HCT116 (cell line): Measurements from ENCODE around the gene RGS6. TPM values are rescaled to one million over a fixed set of nuclear protein-coding genes. Genes with fewer than 3 reads are reported as not detected.

Experiments used
- ATAC-seq: fragments of 200-7000 bp; cut with Tn5 transposase; 2 replicates; pipeline ENCODE4 v1.9.1; 2020; ENCODE audit warnings: mild to moderate bottlenecking, moderate library complexity
- BruUV-seq: library from RNA; stranded (reverse); fragments of 400-500 nt; replicated peaks from 2 replicates; lab custom pipeline; 2021; lab: Mats Ljungman, UMichigan
- CTCF ChIA-PET: fragments of 300-600 bp; sonication (Branson Sonifier 250); formaldehyde crosslinking; loops from one replicate; lab custom pipeline; 2021; ENCODE audit warnings: antibody characterized with exemption; lab: Charles Lee
- POLR2A ChIA-PET: fragments of 300-600, 350-600 bp; sonication (Branson Sonifier 250); formaldehyde crosslinking; loops from one replicate; lab custom pipeline; 2021; ENCODE audit warnings: antibody characterized with exemption; lab: Charles Lee
- RAD21 ChIA-PET, 2 experiments: fragments of 300-600 bp; sonication (Branson Sonifier 250); formaldehyde crosslinking; loops; one replicate each; lab custom pipeline; 2023; ENCODE audit warnings: low total read pairs in 2 of 2; ENCODE audit not compliant: uncharacterized antibody in 2 of 2, unreplicated experiment in 2 of 2, low non-redundant PET in 1 of 2; lab: Charles Lee
- DNase-seq: peaks from one replicate; pipeline ENCODE4 v3.0.0-alpha.2; 2010; ENCODE audit warnings: low read depth, low spot score
- H2AFZ ChIP-seq: fragments of 200-600 bp; shearing (Covaris generic), sonication (generic); 2 replicates; pipeline ENCODE4 v1.6.1; 2017; ENCODE audit warnings: low read depth, mixed run types, mixed read lengths, antibody characterized with exemption, low read length; ENCODE audit not compliant: poor library complexity, severe bottlenecking
- H3K27ac ChIP-seq: 2 replicates; pipeline ENCODE4 v1.5.1; 2012; ENCODE audit warnings: low read depth, low read length
- H3K27me3 ChIP-seq: fragments of 200-600 bp; sonication (generic); 2 replicates; pipeline ENCODE4 v1.6.1; 2016; ENCODE audit warnings: mixed run types, low read length, mixed read lengths; ENCODE audit not compliant: insufficient read depth
- H3K36me3 ChIP-seq, 2 experiments: fragments of 200-500 bp in 1 of 2; fragments of 200-600 bp in 1 of 2; sonication (Bioruptor generic) in 1 of 2; sonication (generic) in 1 of 2; 2 replicates each; pipeline versions ENCODE4 v1.5.1 to v1.6.1; 2014 to 2016; ENCODE audit warnings: low read length in 2 of 2, inconsistent platforms in 1 of 2, mixed read lengths in 1 of 2, mixed run types in 1 of 2; ENCODE audit not compliant: insufficient read depth in 2 of 2, control insufficient read depth in 1 of 2
- H3K4me1 ChIP-seq, 2 experiments: fragments of 200-600 bp in 1 of 2; sonication (generic) in 1 of 2; 2 replicates each; pipeline versions ENCODE4 v1.5.1 to v1.6.1; 2012 to 2017; ENCODE audit warnings: low read length in 2 of 2, inconsistent platforms in 1 of 2, mild to moderate bottlenecking in 1 of 2, mixed read lengths in 1 of 2, mixed run types in 1 of 2, moderate library complexity in 1 of 2; ENCODE audit not compliant: insufficient read depth in 2 of 2, control insufficient read depth in 1 of 2
- H3K4me2 ChIP-seq: fragments of 200-600 bp; sonication (generic); 2 replicates; pipeline ENCODE4 v1.6.1; 2017; ENCODE audit warnings: mixed run types, low read length, mixed read lengths
- H3K4me3 ChIP-seq, 2 experiments: fragments of 200-600 bp in 1 of 2; sonication (generic) in 1 of 2; replicated peaks in 1 of 2; 2 replicates each; pipeline ENCODE4 v1.5.1; 2011 to 2016; ENCODE audit warnings: low read length in 2 of 2, control low read depth in 1 of 2, low read depth in 1 of 2, mild to moderate bottlenecking in 1 of 2, mixed read lengths in 1 of 2, mixed run types in 1 of 2
- H3K79me2 ChIP-seq: fragments of 200-600 bp; sonication (generic); 2 replicates; pipeline ENCODE4 v1.6.1; 2017; ENCODE audit warnings: mild to moderate bottlenecking, mixed run types, low read length, moderate library complexity, mixed read lengths; ENCODE audit not compliant: insufficient read depth
- H3K9ac ChIP-seq: fragments of 200-600 bp; sonication (generic); 2 replicates; pipeline ENCODE4 v1.6.1; 2016; ENCODE audit warnings: low read length, mixed read lengths
- H3K9me2 ChIP-seq: fragments of 200-600 bp; sonication (generic), shearing (Covaris generic); 2 replicates; pipeline ENCODE4 v1.6.1; 2017; ENCODE audit warnings: mixed run types, mild to moderate bottlenecking, moderate library complexity; ENCODE audit not compliant: insufficient read depth
- H3K9me3 ChIP-seq, 2 experiments: fragments of 200-500 bp in 1 of 2; fragments of 200-600 bp in 1 of 2; sonication (Bioruptor generic) in 1 of 2; sonication (generic) in 1 of 2; 2 replicates each; pipeline ENCODE4 v1.6.1; 2014 to 2017; ENCODE audit warnings: low read length in 2 of 2, mixed read lengths in 2 of 2, inconsistent platforms in 1 of 2, low read depth in 1 of 2, mild to moderate bottlenecking in 1 of 2, mixed run types in 1 of 2, moderate library complexity in 1 of 2; ENCODE audit not compliant: control insufficient read depth in 1 of 2, insufficient read depth in 1 of 2
- H4K20me1 ChIP-seq: fragments of 200-600 bp; sonication (generic), shearing (Covaris generic); 2 replicates; pipeline ENCODE4 v1.6.1; 2017; ENCODE audit warnings: mixed run types, mild to moderate bottlenecking, moderate library complexity; ENCODE audit not compliant: insufficient read depth
- CBX3 ChIP-seq: IDR thresholded peaks from 2 replicates; pipeline ENCODE4 v1.6.1; 2012; ENCODE audit warnings: low read depth
- CEBPB ChIP-seq: IDR thresholded peaks from 2 replicates; pipeline ENCODE4 v1.6.1; 2012; ENCODE audit warnings: low read depth
- CTCF ChIP-seq, 3 experiments: fragments of 200-600 bp in 1 of 3; sonication (generic) in 1 of 3; IDR thresholded peaks in 2 of 3; conservative IDR thresholded peaks in 1 of 3; 2 replicates each; pipeline ENCODE4 v1.5.1; 2012 to 2017; ENCODE audit warnings: low read depth in 2 of 3, low read length in 2 of 3, antibody characterized with exemption in 1 of 3, borderline replicate concordance in 1 of 3, control low read depth in 1 of 3, mild to moderate bottlenecking in 1 of 3, mixed read lengths in 1 of 3, mixed run types in 1 of 3, moderate library complexity in 1 of 3; ENCODE audit not compliant: insufficient read depth in 1 of 3
- EGR1 ChIP-seq: IDR thresholded peaks from 2 replicates; pipeline ENCODE4 v1.6.1; 2012; ENCODE audit warnings: low read depth
- ELF1 ChIP-seq: IDR thresholded peaks from 2 replicates; pipeline ENCODE4 v1.6.1; 2012; ENCODE audit warnings: low read depth, borderline replicate concordance
- FOSL1 ChIP-seq: IDR thresholded peaks from 2 replicates; pipeline ENCODE4 v1.6.1; 2012; ENCODE audit warnings: low read depth
- JUND ChIP-seq: IDR thresholded peaks from 2 replicates; pipeline ENCODE4 v1.6.1; 2012
- MAX ChIP-seq: IDR thresholded peaks from 2 replicates; pipeline ENCODE4 v1.6.1; 2012
- POLR2A ChIP-seq: IDR thresholded peaks from 2 replicates; pipeline ENCODE4 v1.7.0; 2011; ENCODE audit warnings: borderline replicate concordance; ENCODE audit not compliant: insufficient read depth, insufficient read length; ENCODE audit errors: extremely low read depth
- ZBTB33 ChIP-seq: IDR thresholded peaks from 2 replicates; pipeline ENCODE4 v1.6.1; 2011; ENCODE audit warnings: mild to moderate bottlenecking, low read length, moderate library complexity; ENCODE audit not compliant: insufficient replicate concordance; ENCODE audit errors: extremely low read depth
- ZFX ChIP-seq: fragments of 450-650 bp; IDR thresholded peaks from 2 replicates; pipeline ENCODE4 v1.6.1; 2017
- ZNF274 ChIP-seq: fragments of 200-500 bp; sonication (Bioruptor generic); IDR thresholded peaks from 2 replicates; pipeline ENCODE4 v1.6.1; 2014; ENCODE audit warnings: mild to moderate bottlenecking, low read depth, low read length, inconsistent platforms
- intact Hi-C: fragments of 100-400 bp; cut with micrococcal nuclease; formaldehyde crosslinking; loops from 2 replicates; pipeline ENCODE4 v1.10.0; 2022
- total RNA-seq: library from RNA; stranded (reverse); gene quantifications from one replicate; pipeline ENCODE4 v1.2.1, GENCODE V29; 2021; ENCODE audit not compliant: unreplicated experiment
- TF ChIP-seq, protein P1 (sequence below): IDR thresholded peaks from 2 replicates; pipeline ENCODE4 v1.6.1; 2012

Gene RGS6
- total RNA-seq, 1 experiment from 2014 or later, result 4.7 TPM

- Histone ChIP-seq H3K4me2 (no peak overlapping the region), H3K27ac (no peak overlapping the region), H3K9me3 (no peaks in the 10 kb centered on the region), H3K4me1 (peaks cover 5 to 13% of the 10 kb centered on the region in 2 experiments; a peak in 3 of 4 replicates), H3K36me3 (no peaks in the 10 kb centered on the region), H4K20me1 (no peaks in the 10 kb centered on the region), H3K27me3 (no peaks in the 10 kb centered on the region), H3K9me2 (no peaks in the 10 kb centered on the region), H3K4me3 (no peak overlapping the region), H3K9ac (no peak overlapping the region), H2AFZ (no peak overlapping the region), H3K79me2 (no peaks in the 10 kb centered on the region)
- ChIA-PET POLR2A (no interaction called here), CTCF (no interaction called here), RAD21 (no interaction called here)
- DNase-seq, result no peak
- no peak for ATAC-seq
- intact Hi-C loops, result no loop called here
- no TSS peak for BruUV-seq
- TF ChIP-seq CTCF (IDR thresholded peaks at IDR 0.05 in 2 of 3, conservative IDR thresholded peaks at IDR 0.05 in 1 of 3; ENCODE audit: borderline replicate concordance in 1 of 3, insufficient read depth in 1 of 3, low read depth in 2 of 3, low read length in 2 of 3) (no peak), ZFX (no peak), POLR2A (no peak), FOSL1 (no peak), CBX3 (no peak)
- TF ChIP-seq, protein P1, sequence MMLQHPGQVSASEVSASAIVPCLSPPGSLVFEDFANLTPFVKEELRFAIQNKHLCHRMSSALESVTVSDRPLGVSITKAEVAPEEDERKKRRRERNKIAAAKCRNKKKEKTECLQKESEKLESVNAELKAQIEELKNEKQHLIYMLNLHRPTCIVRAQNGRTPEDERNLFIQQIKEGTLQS, result no peak
- TF ChIP-seq, all 23 proteins: peak for 0
These were observed 567.5 kb downstream of the RGS6 start for GRCh38 chr14:72499746-72500145.

DNA sequence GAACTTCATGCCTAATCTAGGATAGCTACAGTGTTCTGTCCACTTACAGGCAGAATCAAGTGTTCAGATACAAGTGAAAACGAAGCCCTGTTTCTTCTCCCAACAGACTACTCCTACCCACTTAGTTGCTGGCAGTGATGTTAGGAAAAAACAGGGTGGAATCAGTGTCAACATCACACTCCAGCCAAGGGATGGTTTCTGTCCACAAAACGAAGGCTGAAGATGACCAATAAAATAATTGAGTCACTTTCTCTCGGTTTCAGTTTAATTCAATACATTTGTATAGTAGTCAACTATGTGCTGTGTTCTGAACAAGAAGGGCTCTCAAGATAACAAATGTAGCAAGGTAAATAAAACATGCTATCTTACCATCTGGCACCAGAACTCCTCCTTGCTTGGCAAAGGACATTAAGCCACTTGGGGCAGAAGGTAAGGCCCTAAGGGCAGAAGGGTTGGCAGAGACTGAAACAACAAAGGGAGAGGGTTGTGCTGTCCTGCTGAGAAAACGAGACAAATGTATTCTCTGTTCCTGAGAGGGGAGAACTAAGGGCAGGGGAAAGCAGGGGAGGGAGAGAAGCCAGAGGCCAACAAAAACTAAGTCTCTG lies 568.1 kb downstream of the RGS6 start:
- H3K9me3 ChIP-seq, result no peaks in the 10 kb centered on the region
- H3K79me2 ChIP-seq, result no peaks in the 10 kb centered on the region
- no peak for DNase-seq
- no peaks in the 10 kb centered on the region for H3K27me3 ChIP-seq
- RAD21 ChIA-PET, result no interaction called here
- ATAC-seq, result no peak
- H3K27ac ChIP-seq, result no peak overlapping the region
- POLR2A ChIA-PET, result no interaction called here
- no peak overlapping the region for H3K4me2 ChIP-seq
- CTCF ChIA-PET, result no interaction called here
- intact Hi-C loops, result no loop called here
- H3K9me2 ChIP-seq, result no peaks in the 10 kb centered on the region
- no TSS peak for BruUV-seq
- no peak overlapping the region for H3K4me3 ChIP-seq
- H3K9ac ChIP-seq, result no peak overlapping the region
- H3K36me3 ChIP-seq, result no peaks in the 10 kb centered on the region
- H4K20me1 ChIP-seq, result no peaks in the 10 kb centered on the region
- H2AFZ ChIP-seq, result no peak overlapping the region
- H3K4me1 ChIP-seq, result peaks cover 5 to 13% of the 10 kb centered on the region in 2 experiments; a peak in 3 of 4 replicates
- TF ChIP-seq ZFX (no peak), CTCF (IDR thresholded peaks at IDR 0.05 in 2 of 3, conservative IDR thresholded peaks at IDR 0.05 in 1 of 3; ENCODE audit: borderline replicate concordance in 1 of 3, insufficient read depth in 1 of 3, low read depth in 2 of 3, low read length in 2 of 3) (no peak), CBX3 (no peak), CEBPB (no peak), ZBTB33 (no peak), ELF1 (no peak), MAX (no peak), FOSL1 (no peak), ZNF274 (no peak), JUND (no peak), EGR1 (no peak)
